OCI-LY3 (cell line): ENCODE measurements around the gene APOO.

Source experiments
- H2AFZ ChIP-seq: fragments of 200-600, 300-600 bp; shearing (Covaris generic); 2 replicates; pipeline ENCODE4 v1.6.0; 2014; ENCODE audit warnings: antibody characterized with exemption, low read depth, low read length
- H3K27ac ChIP-seq: fragments of 200-600, 300-600 bp; sonication (generic); 2 replicates; pipeline ENCODE4 v1.5.1; 2014; ENCODE audit warnings: mild to moderate bottlenecking, low read length, moderate library complexity, mixed read lengths
- H3K27me3 ChIP-seq: fragments of 200-600, 300-600 bp; sonication (generic); 2 replicates; pipeline ENCODE4 v1.6.1; 2014; ENCODE audit warnings: low read depth, low read length, mixed read lengths
- H3K36me3 ChIP-seq: fragments of 200-600, 300-600 bp; sonication (generic); replicated peaks from 2 replicates; pipeline ENCODE3; 2014; ENCODE audit warnings: low read depth, low read length, mixed read lengths
- H3K4me1 ChIP-seq: fragments of 300-600, 200-600 bp; sonication (generic); 2 replicates; pipeline ENCODE4 v1.6.1; 2014; ENCODE audit warnings: low read length, mixed read lengths
- H3K4me2 ChIP-seq: fragments of 200-600, 300-600 bp; sonication (generic); 2 replicates; pipeline ENCODE4 v1.6.1; 2014; ENCODE audit warnings: low read length, mixed read lengths
- H3K4me3 ChIP-seq: fragments of 300-600, 200-600 bp; sonication (generic); 2 replicates; pipeline ENCODE4 v1.5.1; 2014; ENCODE audit warnings: antibody characterized with exemption, mild to moderate bottlenecking, low read length, moderate library complexity
- H3K79me2 ChIP-seq: fragments of 300-600, 200-600 bp; shearing (Covaris generic); 2 replicates; pipeline ENCODE4 v1.6.1; 2014; ENCODE audit warnings: mild to moderate bottlenecking, low read length, mixed read lengths
- H3K9ac ChIP-seq: fragments of 300-600, 200-600 bp; shearing (Covaris generic); 2 replicates; pipeline ENCODE4 v1.6.0; 2014; ENCODE audit warnings: mild to moderate bottlenecking, low read length, moderate library complexity
- H3K9me3 ChIP-seq: fragments of 200-600, 300-600 bp; shearing (Covaris generic); 2 replicates; pipeline ENCODE4 v1.6.1; 2014; ENCODE audit warnings: low read length, mixed read lengths; ENCODE audit not compliant: insufficient read depth
- H4K20me1 ChIP-seq: fragments of 200-600, 300-600 bp; sonication (generic); 2 replicates; pipeline ENCODE4 v1.6.1; 2016; ENCODE audit warnings: low read length, mixed read lengths; ENCODE audit not compliant: insufficient read depth
- CTCF ChIP-seq: fragments of 200-600, 300-600 bp; sonication (generic); IDR thresholded peaks from 2 replicates; pipeline ENCODE4 v1.5.1; 2014; ENCODE audit warnings: antibody characterized with exemption, low read length, low read depth
- EZH2phosphoT487 ChIP-seq: fragments of 200-600 bp; shearing (Covaris generic); IDR thresholded peaks from 2 replicates; pipeline ENCODE4 v1.6.1; 2018; ENCODE audit warnings: antibody characterized with exemption, mixed run types, low read depth

APOO gene

GRCh38 chrX:23904096-23904495 lies 3.6 kb downstream of the APOO start:
- no peak overlapping the region for H3K4me3 ChIP-seq
- no peak overlapping the region for H3K9ac ChIP-seq
- no peak overlapping the region for H3K27ac ChIP-seq
- no peak overlapping the region for H2AFZ ChIP-seq
- H3K27me3 ChIP-seq = no peaks in the 10 kb centered on the region
- no peaks in the 10 kb centered on the region for H3K9me3 ChIP-seq
- H4K20me1 ChIP-seq = no peaks in the 10 kb centered on the region
- H3K4me1 ChIP-seq = peaks cover 41% of the 10 kb centered on the region
- TF ChIP-seq CTCF (no peak), EZH2phosphoT487 (no peak)
- H3K79me2 ChIP-seq = peaks cover 16% of the 10 kb centered on the region
- H3K4me2 ChIP-seq = no peak overlapping the region
- H3K36me3 ChIP-seq = no peaks in the 10 kb centered on the region

GRCh38 chrX:23902419-23902818 lies 5.3 kb downstream of the APOO start:
- H3K9me3 ChIP-seq = no peaks in the 10 kb centered on the region
- H4K20me1 ChIP-seq = no peaks in the 10 kb centered on the region
- peak overlapping the region; percentile 37; the same call in 1 of the 2 replicates for H3K4me2 ChIP-seq
- peaks cover 19% of the 10 kb centered on the region for H3K79me2 ChIP-seq
- peak; percentile 65 for TF ChIP-seq CTCF
- no peak for TF ChIP-seq EZH2phosphoT487
- no peak overlapping the region for H3K9ac ChIP-seq
- H3K27me3 ChIP-seq = no peaks in the 10 kb centered on the region
- peaks cover 51% of the 10 kb centered on the region for H3K4me1 ChIP-seq
- no peaks in the 10 kb centered on the region for H3K36me3 ChIP-seq
- H2AFZ ChIP-seq = no peak overlapping the region
- no peak overlapping the region for H3K27ac ChIP-seq
- H3K4me3 ChIP-seq = no peak overlapping the region

- Histone ChIP-seq H3K9me3 (no peaks in the 10 kb centered on the region), H3K27ac (peak overlapping the region; percentile 22; the same call in 1 of the 2 replicates), H3K4me1 (peaks cover 57% of the 10 kb centered on the region), H3K4me2 (peak overlapping the region; percentile 37; the same call in 1 of the 2 replicates), H3K27me3 (no peaks in the 10 kb centered on the region), H3K9ac (no peak overlapping the region), H3K4me3 (no peak overlapping the region), H3K36me3 (no peaks in the 10 kb centered on the region), H4K20me1 (no peaks in the 10 kb centered on the region), H2AFZ (peak overlapping the region; percentile 50; the same call in 1 of the 2 replicates), H3K79me2 (peaks cover 14% of the 10 kb centered on the region)
- peak; percentile 71 for TF ChIP-seq CTCF
- no peak for TF ChIP-seq EZH2phosphoT487
Measured at GRCh38 chrX:23901805-23902204, 5.9 kb downstream of the APOO start.

- Histone ChIP-seq H2AFZ (no peak overlapping the region), H3K79me2 (peaks cover 6% of the 10 kb centered on the region; the same call in 1 of the 2 replicates), H3K27ac (peak overlapping the region; percentile 22; the same call in 1 of the 2 replicates), H3K4me2 (no peak overlapping the region), H3K9ac (no peak overlapping the region), H4K20me1 (no peaks in the 10 kb centered on the region), H3K4me1 (peaks cover 51% of the 10 kb centered on the region), H3K9me3 (no peaks in the 10 kb centered on the region), H3K4me3 (no peak overlapping the region), H3K27me3 (no peaks in the 10 kb centered on the region), H3K36me3 (no peaks in the 10 kb centered on the region)
- TF ChIP-seq EZH2phosphoT487 (no peak), CTCF (no peak)
Measured at GRCh38 chrX:23901060-23901459, 6.7 kb downstream of the APOO start.
